Measurements from ENCODE around the gene TM9SF3. TPM values are rescaled to one million over a fixed set of nuclear protein-coding genes. Genes with fewer than 3 reads are reported as not detected.

TM9SF3 gene
- total and polyA plus RNA-seq, 2 donors (not counting 1 experiment from before 2014, with no cell fraction given), result 103 to 107 TPM

DNA sequence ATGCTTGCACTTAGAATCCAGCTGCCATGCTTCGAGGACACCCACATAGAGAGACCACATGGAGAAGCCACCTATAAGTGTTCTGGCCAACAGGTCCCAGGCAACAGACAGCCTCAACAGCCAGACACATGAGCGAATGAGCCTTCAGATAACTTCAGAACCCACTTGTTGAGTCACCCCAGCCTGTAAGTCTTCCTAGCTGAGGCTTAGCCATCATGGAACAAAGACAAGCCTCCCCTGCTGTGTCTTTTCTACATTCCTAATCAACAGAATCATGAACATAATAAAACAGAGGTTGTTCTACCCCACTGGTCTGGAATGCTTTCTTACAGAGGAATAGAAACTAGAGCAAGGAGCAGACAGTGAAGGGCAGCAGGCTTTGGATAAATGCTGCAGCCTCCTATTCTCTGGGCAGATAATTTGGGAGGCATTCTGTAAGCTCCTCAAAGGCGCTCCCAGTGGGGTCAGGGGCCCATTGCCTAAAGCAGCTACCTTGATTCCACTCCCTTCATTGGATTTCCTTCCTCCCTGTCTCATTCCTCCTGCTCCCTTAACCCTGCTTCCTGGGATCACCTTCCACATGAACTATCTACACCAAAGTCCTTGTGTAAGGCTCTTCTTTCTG lies 77.7 kb downstream of the TM9SF3 start:
- peak in 1 of 2 donors; percentile 95 for DNase-seq (ENCODE audit: low read depth in 2 of 2)
- Histone ChIP-seq H4K20me1 (ENCODE audit: control insufficient read depth, extremely low read depth, insufficient read depth, low read length) (no peaks in the 10 kb centered on the region), H3K9ac (ENCODE audit: insufficient read depth, low read length) (no peak overlapping the region), H2AFZ (ENCODE audit: low read length) (no peak overlapping the region), H3K27ac (ENCODE audit: insufficient read depth, low read length) (no peak overlapping the region), H3K36me3 (ENCODE audit: control insufficient read depth, insufficient read depth, low read length) (no peaks in the 10 kb centered on the region), H3K4me2 (ENCODE audit: extremely low read depth, insufficient read depth, low read length) (no peak overlapping the region), H3K27me3 (ENCODE audit: control insufficient read depth, insufficient read depth, low read length) (peaks cover 11% of the 10 kb centered on the region), H3K4me1 (ENCODE audit: control insufficient read depth, extremely low read depth, insufficient read depth, low read length) (peaks cover 3% of the 10 kb centered on the region), H3K9me3 (ENCODE audit: control insufficient read depth, insufficient read depth, low read depth, low read length) (no peaks in the 10 kb centered on the region), H3K4me3 (replicated peaks in 1 of 4; ENCODE audit: control extremely low read depth in 1 of 4, insufficient read depth in 1 of 4, low read depth in 3 of 4, low read length in 4 of 4) (no peak overlapping the region), H3K79me2 (ENCODE audit: control insufficient read depth, insufficient read depth, low read length) (no peaks in the 10 kb centered on the region)
- TF ChIP-seq, protein P1, sequence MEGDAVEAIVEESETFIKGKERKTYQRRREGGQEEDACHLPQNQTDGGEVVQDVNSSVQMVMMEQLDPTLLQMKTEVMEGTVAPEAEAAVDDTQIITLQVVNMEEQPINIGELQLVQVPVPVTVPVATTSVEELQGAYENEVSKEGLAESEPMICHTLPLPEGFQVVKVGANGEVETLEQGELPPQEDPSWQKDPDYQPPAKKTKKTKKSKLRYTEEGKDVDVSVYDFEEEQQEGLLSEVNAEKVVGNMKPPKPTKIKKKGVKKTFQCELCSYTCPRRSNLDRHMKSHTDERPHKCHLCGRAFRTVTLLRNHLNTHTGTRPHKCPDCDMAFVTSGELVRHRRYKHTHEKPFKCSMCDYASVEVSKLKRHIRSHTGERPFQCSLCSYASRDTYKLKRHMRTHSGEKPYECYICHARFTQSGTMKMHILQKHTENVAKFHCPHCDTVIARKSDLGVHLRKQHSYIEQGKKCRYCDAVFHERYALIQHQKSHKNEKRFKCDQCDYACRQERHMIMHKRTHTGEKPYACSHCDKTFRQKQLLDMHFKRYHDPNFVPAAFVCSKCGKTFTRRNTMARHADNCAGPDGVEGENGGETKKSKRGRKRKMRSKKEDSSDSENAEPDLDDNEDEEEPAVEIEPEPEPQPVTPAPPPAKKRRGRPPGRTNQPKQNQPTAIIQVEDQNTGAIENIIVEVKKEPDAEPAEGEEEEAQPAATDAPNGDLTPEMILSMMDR (conservative IDR thresholded peaks at IDR 0.05 in 1 of 2, IDR thresholded peaks at IDR 0.05 in 1 of 2; ENCODE audit: low read depth in 1 of 2, low read length in 2 of 2), result no peak
- TF ChIP-seq EZH2 (IDR thresholded peaks at IDR 0.05; ENCODE audit: low read length, missing control alignments), result no peak

DNA sequence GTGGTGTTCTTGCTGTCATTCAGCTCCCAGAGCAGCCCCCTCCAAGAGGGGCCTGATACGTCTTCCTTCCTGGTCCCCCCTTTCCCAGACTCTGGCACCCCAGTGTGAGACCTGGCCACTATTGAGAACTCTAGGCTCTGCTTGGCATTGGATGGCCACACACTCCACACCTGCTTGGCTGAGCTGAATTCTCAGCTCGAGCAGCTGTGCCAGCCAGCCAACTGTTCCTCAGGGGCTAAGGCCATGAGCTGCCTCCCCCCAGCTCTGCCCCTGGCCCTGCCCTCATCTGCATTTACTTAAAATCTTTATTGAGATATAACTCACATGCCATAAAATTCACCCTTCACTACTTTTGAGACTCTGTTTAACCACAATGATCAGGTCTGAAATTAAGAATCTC lies 79.8 kb downstream of the TM9SF3 start:
- H3K9me3 ChIP-seq (ENCODE audit: control insufficient read depth, insufficient read depth, low read depth, low read length), result no peaks in the 10 kb centered on the region
- TF ChIP-seq EZH2 (IDR thresholded peaks at IDR 0.05; ENCODE audit: low read length, missing control alignments), result no peak
- TF ChIP-seq, protein P1 (conservative IDR thresholded peaks at IDR 0.05 in 1 of 2, IDR thresholded peaks at IDR 0.05 in 1 of 2; ENCODE audit: low read depth in 1 of 2, low read length in 2 of 2), result no peak

DNA sequence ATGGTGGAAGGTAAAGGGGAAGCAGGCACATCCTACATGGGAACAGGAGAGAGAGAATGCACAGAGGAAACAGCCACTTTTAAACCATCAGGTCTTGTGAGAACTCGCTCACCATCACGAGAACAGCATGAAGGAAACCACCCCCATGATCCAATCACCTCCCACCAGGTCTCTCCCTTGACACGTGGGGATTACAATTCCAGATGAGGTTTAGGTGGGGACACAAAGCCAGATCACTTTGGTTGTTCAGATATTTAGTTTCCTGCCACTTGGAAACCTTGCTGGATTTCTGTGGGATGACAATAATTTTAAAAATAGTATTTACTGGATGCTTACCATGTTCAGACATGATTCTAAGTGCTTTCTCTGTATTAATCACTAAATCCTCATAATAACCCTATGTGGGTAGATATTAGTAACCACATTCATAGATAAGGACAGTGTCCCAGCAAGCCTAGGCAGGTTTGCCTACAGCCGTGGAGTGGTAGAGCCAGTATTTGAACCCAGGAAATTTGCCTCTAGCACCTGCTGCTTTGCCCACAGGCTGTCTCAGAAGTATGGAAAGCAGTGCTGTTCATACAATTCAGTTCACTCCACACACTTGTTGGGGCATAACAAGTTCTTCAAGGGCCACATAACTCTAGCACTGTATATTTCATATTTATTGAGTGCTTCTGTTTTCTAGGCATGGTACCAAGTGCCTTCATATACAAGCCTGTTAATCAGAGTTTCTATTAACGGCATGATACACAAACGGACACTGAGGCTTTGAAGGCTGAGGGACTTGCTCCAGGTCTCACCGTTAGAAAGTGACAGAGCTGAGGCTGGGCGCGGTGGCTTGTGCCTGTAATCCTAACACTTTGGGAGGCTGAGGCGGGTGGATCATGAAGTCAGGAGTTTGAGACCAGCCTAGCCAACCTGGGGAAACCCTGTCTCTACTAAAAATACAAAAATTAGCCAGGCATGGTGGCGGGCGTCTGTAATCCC lies 81.4 kb downstream of the TM9SF3 start:
- Histone ChIP-seq H3K27ac (ENCODE audit: insufficient read depth, low read length) (no peak overlapping the region), H3K9ac (ENCODE audit: insufficient read depth, low read length) (no peak overlapping the region), H3K4me3 (replicated peaks in 1 of 4; ENCODE audit: control extremely low read depth in 1 of 4, insufficient read depth in 1 of 4, low read depth in 3 of 4, low read length in 4 of 4) (no peak overlapping the region), H3K4me1 (ENCODE audit: control insufficient read depth, extremely low read depth, insufficient read depth, low read length) (no peaks in the 10 kb centered on the region), H3K27me3 (ENCODE audit: control insufficient read depth, insufficient read depth, low read length) (no peaks in the 10 kb centered on the region), H2AFZ (ENCODE audit: low read length) (no peak overlapping the region), H4K20me1 (ENCODE audit: control insufficient read depth, extremely low read depth, insufficient read depth, low read length) (no peaks in the 10 kb centered on the region), H3K36me3 (ENCODE audit: control insufficient read depth, insufficient read depth, low read length) (no peaks in the 10 kb centered on the region), H3K79me2 (ENCODE audit: control insufficient read depth, insufficient read depth, low read length) (no peaks in the 10 kb centered on the region), H3K4me2 (ENCODE audit: extremely low read depth, insufficient read depth, low read length) (no peak overlapping the region), H3K9me3 (ENCODE audit: control insufficient read depth, insufficient read depth, low read depth, low read length) (no peaks in the 10 kb centered on the region)
- DNase-seq (ENCODE audit: low read depth in 2 of 2), result peak in 1 of 2 donors; percentile 25
- TF ChIP-seq EZH2 (IDR thresholded peaks at IDR 0.05; ENCODE audit: low read length, missing control alignments), result no peak
- TF ChIP-seq, protein P1 (conservative IDR thresholded peaks at IDR 0.05 in 1 of 2, IDR thresholded peaks at IDR 0.05 in 1 of 2; ENCODE audit: low read depth in 1 of 2, low read length in 2 of 2), result no peak

More for the DNA sequence above, 79.8 kb downstream of the TM9SF3 start:
- Histone ChIP-seq H3K9ac (ENCODE audit: insufficient read depth, low read length) (no peak overlapping the region), H2AFZ (ENCODE audit: low read length) (no peak overlapping the region), H3K4me2 (ENCODE audit: extremely low read depth, insufficient read depth, low read length) (no peak overlapping the region), H3K4me1 (ENCODE audit: control insufficient read depth, extremely low read depth, insufficient read depth, low read length) (no peaks in the 10 kb centered on the region), H4K20me1 (ENCODE audit: control insufficient read depth, extremely low read depth, insufficient read depth, low read length) (no peaks in the 10 kb centered on the region), H3K27me3 (ENCODE audit: control insufficient read depth, insufficient read depth, low read length) (peaks cover 6% of the 10 kb centered on the region), H3K79me2 (ENCODE audit: control insufficient read depth, insufficient read depth, low read length) (no peaks in the 10 kb centered on the region), H3K4me3 (replicated peaks in 1 of 4; ENCODE audit: control extremely low read depth in 1 of 4, insufficient read depth in 1 of 4, low read depth in 3 of 4, low read length in 4 of 4) (no peak overlapping the region), H3K36me3 (ENCODE audit: control insufficient read depth, insufficient read depth, low read length) (no peaks in the 10 kb centered on the region), H3K27ac (ENCODE audit: insufficient read depth, low read length) (no peak overlapping the region)
- no peak for DNase-seq (ENCODE audit: low read depth in 2 of 2)
